Nephron progenitor cell (in vitro differentiated cells): ENCODE measurements around the gene PPM1J.

Source experiments
- DNase-seq: peaks from one replicate; pipeline ENCODE4 v3.0.0; 2021
- H3K27ac Mint-ChIP-seq: 2 replicates; pipeline ENCODE4 v1.8.0; 2021; ENCODE audit warnings: mild to moderate bottlenecking, moderate library complexity, mixed read lengths
- H3K27me3 Mint-ChIP-seq: 2 replicates; pipeline ENCODE4 v1.8.0; 2021; ENCODE audit warnings: mild to moderate bottlenecking, low read depth, mixed read lengths; ENCODE audit not compliant: poor library complexity
- H3K36me3 Mint-ChIP-seq: 2 replicates; pipeline ENCODE4 v1.8.0; 2021; ENCODE audit warnings: low read depth, mixed read lengths
- H3K4me1 Mint-ChIP-seq: 2 replicates; pipeline ENCODE4 v1.8.0; 2021; ENCODE audit warnings: mixed read lengths
- H3K4me3 Mint-ChIP-seq: 2 replicates; pipeline ENCODE4 v1.8.0; 2021; ENCODE audit warnings: mild to moderate bottlenecking, moderate library complexity, mixed read lengths
- H3K9me3 Mint-ChIP-seq: 2 replicates; pipeline ENCODE4 v1.8.0; 2021; ENCODE audit warnings: mild to moderate bottlenecking, moderate library complexity, mixed read lengths
- TF ChIP-seq, protein P1 (sequence below): fragments of 200-600 bp; sonication (generic); IDR thresholded peaks from 2 replicates; pipeline ENCODE4 v1.5.0; 2021; ENCODE audit warnings: antibody characterized with exemption

PPM1J gene

DNA sequence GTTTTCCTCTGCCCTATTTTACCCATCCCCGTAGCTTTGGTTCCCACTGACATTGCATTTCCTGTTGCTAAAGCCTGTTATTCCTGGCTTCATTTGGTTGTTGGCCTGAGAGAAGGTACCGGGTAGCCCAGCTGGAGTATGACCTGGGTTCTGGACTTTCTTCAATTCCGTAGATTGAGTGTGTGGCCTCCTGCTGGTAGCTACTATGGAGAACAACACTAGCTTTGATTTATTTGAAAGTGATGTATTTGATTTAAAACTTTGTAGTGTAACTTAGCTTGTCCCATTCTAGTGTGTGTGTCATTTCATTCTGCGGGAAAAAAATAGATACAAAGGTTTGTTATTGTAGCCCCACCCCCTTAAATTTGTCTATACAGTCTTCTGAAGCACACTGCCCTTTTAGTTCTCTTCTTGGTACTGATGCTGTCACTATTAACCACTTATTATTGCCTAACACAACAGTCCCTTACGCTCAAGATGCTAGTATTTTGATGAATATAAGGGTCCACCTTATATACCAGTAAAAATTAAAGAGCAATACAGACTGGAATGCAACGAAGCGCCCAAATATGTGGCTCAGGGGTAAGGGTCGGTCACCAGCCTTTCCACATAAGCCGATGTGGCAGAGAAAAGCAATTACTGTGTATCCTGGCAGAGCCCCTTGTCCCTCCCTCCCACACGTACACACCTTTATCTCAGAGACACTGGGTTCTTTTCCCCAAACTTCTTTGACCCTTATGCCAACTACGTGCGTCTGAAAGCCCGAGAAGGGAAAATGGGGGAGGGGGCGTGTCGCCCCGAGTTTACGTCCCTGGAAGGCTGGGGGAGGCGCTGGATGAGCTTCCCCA, 41.3 kb downstream of the PPM1J start:
- Mint-ChIP-seq H3K36me3 (peaks cover 47% of the 10 kb centered on the region), H3K27me3 (no peaks in the 10 kb centered on the region), H3K4me3 (peak overlapping the region; percentile 96), H3K27ac (peak overlapping the region; percentile 97), H3K9me3 (no peaks in the 10 kb centered on the region), H3K4me1 (peaks cover 42% of the 10 kb centered on the region)
- TF ChIP-seq, protein P1, sequence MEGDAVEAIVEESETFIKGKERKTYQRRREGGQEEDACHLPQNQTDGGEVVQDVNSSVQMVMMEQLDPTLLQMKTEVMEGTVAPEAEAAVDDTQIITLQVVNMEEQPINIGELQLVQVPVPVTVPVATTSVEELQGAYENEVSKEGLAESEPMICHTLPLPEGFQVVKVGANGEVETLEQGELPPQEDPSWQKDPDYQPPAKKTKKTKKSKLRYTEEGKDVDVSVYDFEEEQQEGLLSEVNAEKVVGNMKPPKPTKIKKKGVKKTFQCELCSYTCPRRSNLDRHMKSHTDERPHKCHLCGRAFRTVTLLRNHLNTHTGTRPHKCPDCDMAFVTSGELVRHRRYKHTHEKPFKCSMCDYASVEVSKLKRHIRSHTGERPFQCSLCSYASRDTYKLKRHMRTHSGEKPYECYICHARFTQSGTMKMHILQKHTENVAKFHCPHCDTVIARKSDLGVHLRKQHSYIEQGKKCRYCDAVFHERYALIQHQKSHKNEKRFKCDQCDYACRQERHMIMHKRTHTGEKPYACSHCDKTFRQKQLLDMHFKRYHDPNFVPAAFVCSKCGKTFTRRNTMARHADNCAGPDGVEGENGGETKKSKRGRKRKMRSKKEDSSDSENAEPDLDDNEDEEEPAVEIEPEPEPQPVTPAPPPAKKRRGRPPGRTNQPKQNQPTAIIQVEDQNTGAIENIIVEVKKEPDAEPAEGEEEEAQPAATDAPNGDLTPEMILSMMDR: peak; percentile 22
- no peak for DNase-seq

GRCh38 chr1:112672842-112673241, 42.3 kb downstream of the PPM1J start:
- Mint-ChIP-seq H3K27ac (no peak overlapping the region), H3K4me1 (peaks cover 34% of the 10 kb centered on the region), H3K9me3 (no peaks in the 10 kb centered on the region), H3K4me3 (peak overlapping the region; percentile 37), H3K27me3 (no peaks in the 10 kb centered on the region), H3K36me3 (peaks cover 52% of the 10 kb centered on the region)
- TF ChIP-seq, protein P1: no peak
- DNase-seq: no peak

DNA sequence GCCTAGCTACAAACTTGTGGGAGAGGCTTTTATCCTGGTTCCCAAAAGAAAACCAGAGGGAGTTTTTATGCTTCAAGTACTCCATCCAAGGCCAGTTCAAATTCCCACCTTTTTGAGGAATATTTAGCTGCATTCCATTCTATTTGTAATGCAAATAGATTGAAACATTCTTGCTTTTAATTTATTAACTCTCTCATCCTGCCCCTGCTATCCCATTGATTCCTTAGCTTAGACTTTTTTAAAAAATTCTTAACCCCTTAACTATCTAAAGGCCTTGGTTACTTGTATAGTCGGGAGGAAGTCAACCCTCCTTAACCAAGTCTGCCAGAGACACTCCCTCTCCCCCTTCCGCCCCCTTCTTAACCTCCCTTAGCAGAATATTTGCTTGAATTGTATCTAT, 43.1 kb downstream of the PPM1J start:
- TF ChIP-seq, protein P1: no peak
- no peaks in the 10 kb centered on the region for H3K27me3 Mint-ChIP-seq
- H3K4me3 Mint-ChIP-seq: no peak overlapping the region

DNA sequence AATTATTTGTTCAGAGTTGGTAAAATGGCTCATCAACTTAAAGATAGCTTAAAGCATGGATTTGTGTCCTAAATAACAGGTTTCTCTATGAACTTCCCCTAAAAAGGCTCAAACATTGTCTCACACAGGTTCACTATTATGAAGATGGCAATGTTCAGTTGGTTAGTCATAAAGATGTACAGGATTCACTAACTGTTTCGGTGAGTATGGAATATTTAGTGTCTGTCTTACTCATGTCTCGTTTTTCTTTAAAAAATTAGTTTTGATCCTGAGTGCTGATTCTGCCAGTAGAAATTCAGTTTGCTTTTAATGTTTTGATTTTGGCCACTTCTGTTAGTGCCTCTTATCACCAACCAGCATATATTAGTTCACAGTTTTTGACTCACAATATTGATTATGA, 48.2 kb downstream of the PPM1J start:
- H3K9me3 Mint-ChIP-seq: no peaks in the 10 kb centered on the region
- no peaks in the 10 kb centered on the region for H3K4me1 Mint-ChIP-seq
- peaks cover 82% of the 10 kb centered on the region for H3K36me3 Mint-ChIP-seq
- DNase-seq: no peak
- TF ChIP-seq, protein P1: no peak
- no peak overlapping the region for H3K27ac Mint-ChIP-seq
- H3K27me3 Mint-ChIP-seq: no peaks in the 10 kb centered on the region
- H3K4me3 Mint-ChIP-seq: no peak overlapping the region

More for the DNA sequence above, 43.1 kb downstream of the PPM1J start:
- no peaks in the 10 kb centered on the region for H3K9me3 Mint-ChIP-seq
- peaks cover 32% of the 10 kb centered on the region for H3K4me1 Mint-ChIP-seq
- H3K27ac Mint-ChIP-seq: peak overlapping the region; percentile 6
- DNase-seq: no peak
- H3K36me3 Mint-ChIP-seq: peaks cover 60% of the 10 kb centered on the region

- Mint-ChIP-seq H3K9me3 (no peaks in the 10 kb centered on the region), H3K27ac (no peak overlapping the region), H3K4me3 (no peak overlapping the region), H3K4me1 (no peaks in the 10 kb centered on the region), H3K36me3 (peaks cover 84% of the 10 kb centered on the region), H3K27me3 (no peaks in the 10 kb centered on the region)
- no peak for DNase-seq
- TF ChIP-seq, protein P1: no peak
Measured at GRCh38 chr1:112665857-112666256, 49.3 kb downstream of the PPM1J start.
